ENCODE results near the gene EXT2. TPM values are rescaled to one million over a fixed set of nuclear protein-coding genes. Genes with fewer than 3 reads are reported as not detected.

Gene EXT2
- polyA plus RNA-seq, 1 donor from 2014 or later, result 77.5 TPM

DNA sequence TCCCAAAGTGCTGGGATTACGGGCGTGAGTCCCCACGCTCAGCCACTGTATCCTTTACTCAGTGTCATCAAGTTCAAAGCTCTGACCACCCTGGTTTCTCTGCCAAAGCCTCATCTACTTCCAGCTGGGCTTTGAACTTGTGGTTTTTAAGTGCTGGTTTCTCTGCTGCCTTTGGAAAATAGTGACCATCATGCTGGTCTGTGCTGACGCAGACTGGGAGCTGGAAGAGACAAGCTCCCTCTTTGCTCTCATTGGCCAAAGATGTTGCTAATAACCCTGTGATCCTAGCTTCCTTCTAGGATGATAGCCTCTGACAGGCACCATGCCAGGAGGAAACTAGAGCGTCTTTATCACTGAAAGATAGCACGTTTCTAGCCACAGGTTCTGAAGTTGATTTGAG, 152.0 kb downstream of the EXT2 start:
- no peak overlapping the region for H2AFZ ChIP-seq (ENCODE audit: low read depth, low read length)
- H3K79me2 ChIP-seq (replicated peaks; ENCODE audit: insufficient read depth, low read length), result no peaks in the 10 kb centered on the region
- H4K20me1 ChIP-seq (ENCODE audit: insufficient read depth), result no peaks in the 10 kb centered on the region
- no peak overlapping the region for H3K27ac ChIP-seq (ENCODE audit: low read length)
- no peaks in the 10 kb centered on the region for H3F3A ChIP-seq (ENCODE audit: insufficient read depth, low read length, poor library complexity, severe bottlenecking)
- H3K9me2 ChIP-seq (ENCODE audit: insufficient read depth, low read length), result no peaks in the 10 kb centered on the region
- H3K4me3 ChIP-seq (ENCODE audit: low read length), result no peak overlapping the region
- H3K4me2 ChIP-seq (ENCODE audit: low read length), result no peak overlapping the region
- no peak overlapping the region for H3K9ac ChIP-seq (ENCODE audit: low read length)
- TF ChIP-seq TAF1 (IDR thresholded peaks at IDR 0.05; ENCODE audit: low read depth) (no peak), SMC3 (conservative IDR thresholded peaks at IDR 0.05; ENCODE audit: poor library complexity) (no peak), EP300 (conservative IDR thresholded peaks at IDR 0.05; ENCODE audit: poor library complexity, severe bottlenecking) (no peak), POLR2AphosphoS5 (IDR thresholded peaks at IDR 0.05) (no peak), RAD21 (conservative IDR thresholded peaks at IDR 0.05) (no peak), MXI1 (conservative IDR thresholded peaks at IDR 0.05; ENCODE audit: poor library complexity, severe bottlenecking) (no peak), EZH2 (IDR thresholded peaks at IDR 0.05; ENCODE audit: borderline replicate concordance, insufficient read depth, low read length, poor library complexity, severe bottlenecking) (no peak)
- TF ChIP-seq, protein P1, sequence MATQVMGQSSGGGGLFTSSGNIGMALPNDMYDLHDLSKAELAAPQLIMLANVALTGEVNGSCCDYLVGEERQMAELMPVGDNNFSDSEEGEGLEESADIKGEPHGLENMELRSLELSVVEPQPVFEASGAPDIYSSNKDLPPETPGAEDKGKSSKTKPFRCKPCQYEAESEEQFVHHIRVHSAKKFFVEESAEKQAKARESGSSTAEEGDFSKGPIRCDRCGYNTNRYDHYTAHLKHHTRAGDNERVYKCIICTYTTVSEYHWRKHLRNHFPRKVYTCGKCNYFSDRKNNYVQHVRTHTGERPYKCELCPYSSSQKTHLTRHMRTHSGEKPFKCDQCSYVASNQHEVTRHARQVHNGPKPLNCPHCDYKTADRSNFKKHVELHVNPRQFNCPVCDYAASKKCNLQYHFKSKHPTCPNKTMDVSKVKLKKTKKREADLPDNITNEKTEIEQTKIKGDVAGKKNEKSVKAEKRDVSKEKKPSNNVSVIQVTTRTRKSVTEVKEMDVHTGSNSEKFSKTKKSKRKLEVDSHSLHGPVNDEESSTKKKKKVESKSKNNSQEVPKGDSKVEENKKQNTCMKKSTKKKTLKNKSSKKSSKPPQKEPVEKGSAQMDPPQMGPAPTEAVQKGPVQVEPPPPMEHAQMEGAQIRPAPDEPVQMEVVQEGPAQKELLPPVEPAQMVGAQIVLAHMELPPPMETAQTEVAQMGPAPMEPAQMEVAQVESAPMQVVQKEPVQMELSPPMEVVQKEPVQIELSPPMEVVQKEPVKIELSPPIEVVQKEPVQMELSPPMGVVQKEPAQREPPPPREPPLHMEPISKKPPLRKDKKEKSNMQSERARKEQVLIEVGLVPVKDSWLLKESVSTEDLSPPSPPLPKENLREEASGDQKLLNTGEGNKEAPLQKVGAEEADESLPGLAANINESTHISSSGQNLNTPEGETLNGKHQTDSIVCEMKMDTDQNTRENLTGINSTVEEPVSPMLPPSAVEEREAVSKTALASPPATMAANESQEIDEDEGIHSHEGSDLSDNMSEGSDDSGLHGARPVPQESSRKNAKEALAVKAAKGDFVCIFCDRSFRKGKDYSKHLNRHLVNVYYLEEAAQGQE (IDR thresholded peaks at IDR 0.05; ENCODE audit: borderline replicate concordance), result no peak
- TF ChIP-seq, protein P2, sequence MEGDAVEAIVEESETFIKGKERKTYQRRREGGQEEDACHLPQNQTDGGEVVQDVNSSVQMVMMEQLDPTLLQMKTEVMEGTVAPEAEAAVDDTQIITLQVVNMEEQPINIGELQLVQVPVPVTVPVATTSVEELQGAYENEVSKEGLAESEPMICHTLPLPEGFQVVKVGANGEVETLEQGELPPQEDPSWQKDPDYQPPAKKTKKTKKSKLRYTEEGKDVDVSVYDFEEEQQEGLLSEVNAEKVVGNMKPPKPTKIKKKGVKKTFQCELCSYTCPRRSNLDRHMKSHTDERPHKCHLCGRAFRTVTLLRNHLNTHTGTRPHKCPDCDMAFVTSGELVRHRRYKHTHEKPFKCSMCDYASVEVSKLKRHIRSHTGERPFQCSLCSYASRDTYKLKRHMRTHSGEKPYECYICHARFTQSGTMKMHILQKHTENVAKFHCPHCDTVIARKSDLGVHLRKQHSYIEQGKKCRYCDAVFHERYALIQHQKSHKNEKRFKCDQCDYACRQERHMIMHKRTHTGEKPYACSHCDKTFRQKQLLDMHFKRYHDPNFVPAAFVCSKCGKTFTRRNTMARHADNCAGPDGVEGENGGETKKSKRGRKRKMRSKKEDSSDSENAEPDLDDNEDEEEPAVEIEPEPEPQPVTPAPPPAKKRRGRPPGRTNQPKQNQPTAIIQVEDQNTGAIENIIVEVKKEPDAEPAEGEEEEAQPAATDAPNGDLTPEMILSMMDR (IDR thresholded peaks at IDR 0.05; ENCODE audit: poor library complexity, severe bottlenecking), result no peak
- no peaks in the 10 kb centered on the region for H3K27me3 ChIP-seq (ENCODE audit: insufficient read depth, low read depth, low read length)
- no peaks in the 10 kb centered on the region for H3K36me3 ChIP-seq (ENCODE audit: insufficient read depth, low read length)
- H3K9me3 ChIP-seq (ENCODE audit: low read length), result no peaks in the 10 kb centered on the region

DNA sequence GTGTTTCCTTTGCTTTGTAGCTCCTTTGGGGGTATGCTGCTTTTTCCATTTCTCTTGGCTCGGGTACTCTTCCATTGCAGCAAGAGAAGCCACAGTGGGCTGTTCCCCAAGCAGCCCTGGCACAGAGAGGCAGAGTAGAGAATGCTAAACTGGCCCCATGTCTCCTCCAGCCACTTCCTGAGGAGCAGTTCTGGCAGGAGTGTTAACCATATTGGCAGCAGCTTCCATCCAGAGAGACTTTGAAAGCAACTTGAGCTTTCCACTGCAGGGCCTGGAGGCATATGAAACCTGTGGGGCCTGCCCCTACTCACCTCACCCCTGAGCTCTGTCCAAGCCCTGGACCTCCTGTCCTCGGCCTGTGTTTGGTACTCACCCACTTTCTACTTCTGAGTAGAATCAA, 152.6 kb downstream of the EXT2 start:
- Histone ChIP-seq H3K9ac (ENCODE audit: low read length) (no peak overlapping the region), H3K4me2 (ENCODE audit: low read length) (no peak overlapping the region), H3K79me2 (replicated peaks; ENCODE audit: insufficient read depth, low read length) (no peaks in the 10 kb centered on the region), H4K20me1 (ENCODE audit: insufficient read depth) (no peaks in the 10 kb centered on the region), H2AFZ (ENCODE audit: low read depth, low read length) (no peak overlapping the region), H3K27ac (ENCODE audit: low read length) (no peak overlapping the region), H3K9me3 (ENCODE audit: low read length) (no peaks in the 10 kb centered on the region), H3K9me2 (ENCODE audit: insufficient read depth, low read length) (no peaks in the 10 kb centered on the region), H3K4me3 (ENCODE audit: low read length) (no peak overlapping the region), H3K36me3 (ENCODE audit: insufficient read depth, low read length) (no peaks in the 10 kb centered on the region), H3F3A (ENCODE audit: insufficient read depth, low read length, poor library complexity, severe bottlenecking) (no peaks in the 10 kb centered on the region), H3K27me3 (ENCODE audit: insufficient read depth, low read depth, low read length) (no peaks in the 10 kb centered on the region)
- TF ChIP-seq TAF1 (IDR thresholded peaks at IDR 0.05; ENCODE audit: low read depth) (no peak), RAD21 (conservative IDR thresholded peaks at IDR 0.05) (no peak), POLR2AphosphoS5 (IDR thresholded peaks at IDR 0.05) (no peak), EZH2 (IDR thresholded peaks at IDR 0.05; ENCODE audit: borderline replicate concordance, insufficient read depth, low read length, poor library complexity, severe bottlenecking) (no peak), EP300 (conservative IDR thresholded peaks at IDR 0.05; ENCODE audit: poor library complexity, severe bottlenecking) (no peak), MXI1 (conservative IDR thresholded peaks at IDR 0.05; ENCODE audit: poor library complexity, severe bottlenecking) (no peak), SMC3 (conservative IDR thresholded peaks at IDR 0.05; ENCODE audit: poor library complexity) (no peak)
- TF ChIP-seq, protein P1 (IDR thresholded peaks at IDR 0.05; ENCODE audit: borderline replicate concordance), result no peak
- TF ChIP-seq, protein P2 (IDR thresholded peaks at IDR 0.05; ENCODE audit: poor library complexity, severe bottlenecking), result no peak

Data from neural cell (in vitro differentiated cells).